ENCODE measurements around the gene ZZZ3. TPM values are rescaled to one million over a fixed set of nuclear protein-coding genes. Genes with fewer than 3 reads are reported as not detected.

ZZZ3 gene
- total RNA-seq, 1 experiment from 2014 or later, result 51.1 TPM

GRCh38 chr1:77732090-77732489, 49.6 kb upstream of the ZZZ3 start:
- H3K4me2 ChIP-seq (ENCODE audit: insufficient read depth, insufficient read length, low read length), result no peak overlapping the region
- no peak overlapping the region for H3K18ac ChIP-seq (ENCODE audit: insufficient read length, low read depth, low read length)
- H3K9me3 ChIP-seq (ENCODE audit: control insufficient read depth, low read depth, low read length), result no peaks in the 10 kb centered on the region
- no peak overlapping the region for H3K9ac ChIP-seq (ENCODE audit: extremely low read depth, insufficient read length, low read length)
- TF ChIP-seq CTCF (conservative IDR thresholded peaks at IDR 0.05), result no peak
- no peak overlapping the region for H4K8ac ChIP-seq (replicated peaks; ENCODE audit: insufficient read length, low read depth, low read length)
- no peak overlapping the region for H2AFZ ChIP-seq (ENCODE audit: low read length)
- Mint-ChIP-seq H3K27ac (peak overlapping the region in 1 of 3 experiments; percentile 8; a peak in 1 of 7 replicates), H3K4me1 (peaks cover 0 to 4% of the 10 kb centered on the region in 2 experiments; a peak in 2 of 4 replicates), H3K36me3 (ENCODE audit: insufficient read depth in 1 of 3, low read depth in 3 of 3) (peaks cover 14 to 31% (median 22%) of the 10 kb centered on the region in 3 experiments; a peak in 6 of 7 replicates), H3K27me3 (ENCODE audit: low read depth) (no peaks in the 10 kb centered on the region), H3K4me3 (no peak overlapping the region), H3K9me3 (no peaks in the 10 kb centered on the region)
- H3K79me1 ChIP-seq (ENCODE audit: insufficient read depth, low read depth, low read length, poor library complexity, severe bottlenecking), result no peaks in the 10 kb centered on the region
- H3K27me3 ChIP-seq (ENCODE audit: insufficient read depth, low read length), result no peaks in the 10 kb centered on the region
- no peak overlapping the region for H2AK5ac ChIP-seq (ENCODE audit: insufficient read length, low read length)
- H2BK20ac ChIP-seq (ENCODE audit: low read depth, low read length, poor library complexity, severe bottlenecking), result no peak overlapping the region
- H3K27ac ChIP-seq (ENCODE audit: insufficient read length, low read depth, low read length), result no peak overlapping the region
- H4K91ac ChIP-seq (ENCODE audit: insufficient read length, low read depth, low read length), result no peak overlapping the region
- no peak overlapping the region for H2BK15ac ChIP-seq (ENCODE audit: low read depth, low read length)
- no peak overlapping the region for H3K14ac ChIP-seq (ENCODE audit: insufficient read depth, low read length)
- H3K23me2 ChIP-seq (ENCODE audit: insufficient read length, low read depth, low read length, poor library complexity, severe bottlenecking), result no peaks in the 10 kb centered on the region
- no peak overlapping the region for H3T11ph ChIP-seq (ENCODE audit: low read length)
- DNase-seq, result no peak
- no peaks in the 10 kb centered on the region for H3K79me2 ChIP-seq (ENCODE audit: insufficient read depth, low read length)
- no peak overlapping the region for H4K5ac ChIP-seq (ENCODE audit: insufficient read length, low read depth, low read length)
- no peak overlapping the region for H3K23ac ChIP-seq (ENCODE audit: insufficient read length, low read depth, low read length)
- no peaks in the 10 kb centered on the region for H3K4me1 ChIP-seq (ENCODE audit: insufficient read depth, low read length)
- H3K4ac ChIP-seq (ENCODE audit: low read depth, low read length), result no peak overlapping the region
- H2BK5ac ChIP-seq (ENCODE audit: insufficient read length, low read length), result no peak overlapping the region
- no peaks in the 10 kb centered on the region for H4K20me1 ChIP-seq (ENCODE audit: control insufficient read depth, insufficient read depth, insufficient read length)
- no peak overlapping the region for H2BK12ac ChIP-seq (ENCODE audit: insufficient read length, low read depth, low read length)
- no CpG with 5 or more reads among the region's 1 CpG for WGBS (ENCODE audit: extremely low coverage, insufficient read length, low lambda C conversion rate)
- no peak overlapping the region for H2BK120ac ChIP-seq (ENCODE audit: low read depth, low read length, poor library complexity, severe bottlenecking)
- no peak overlapping the region for H3K56ac ChIP-seq (ENCODE audit: insufficient read length, low read depth, low read length)

Measured in H9 (cell line).